Naive thymus-derived CD4-positive, alpha-beta T cell (primary cell): ENCODE data around the gene CD38. TPM values are rescaled to one million over a fixed set of nuclear protein-coding genes. Genes with fewer than 3 reads are reported as not detected.
A peak's percentile ranks its signal among the peaks of the same experiment; 100 is the strongest.

ENCODE experiments used
- ATAC-seq: fragments of 150-1000 bp; cut with Tn5 transposase; 2 replicates; pipeline ENCODE4 v1.10.0; 2021; ENCODE audit warnings: mild to moderate bottlenecking, moderate library complexity
- CTCF ChIA-PET: fragments of 350-600 bp; sonication (Branson Sonifier 250); formaldehyde crosslinking; loops from one replicate; lab custom pipeline; 2021; ENCODE audit warnings: antibody characterized with exemption; lab: Charles Lee
- POLR2A ChIA-PET: fragments of 350-600 bp; sonication (Branson Sonifier 250); formaldehyde crosslinking; loops from one replicate; lab custom pipeline; 2021; ENCODE audit warnings: antibody characterized with exemption, inconsistent platforms; lab: Charles Lee
- DNase-seq, 9 donors: peaks; one replicate each; pipeline versions ENCODE4 v3.0.0 to v3.0.0-alpha.2; 2020 to 2022; ENCODE audit warnings: mixed read lengths in 1 of 9
- H3K27ac ChIP-seq: one replicate; pipeline ENCODE4 v1.7.0; 2013; ENCODE audit warnings: mild to moderate bottlenecking, low read depth, low read length, moderate library complexity
- H3K27me3 ChIP-seq, 2 donors: one replicate each; pipeline ENCODE4 v1.7.0; 2013; ENCODE audit warnings: low read length in 2 of 2, mild to moderate bottlenecking in 2 of 2, moderate library complexity in 2 of 2; ENCODE audit not compliant: control insufficient read depth in 2 of 2, insufficient read depth in 2 of 2
- H3K36me3 ChIP-seq, 3 experiments: 1 replicate in 2 of 3; 2 replicates in 1 of 3; pipeline ENCODE4 v1.7.0; 2013; ENCODE audit warnings: low read length in 3 of 3, mild to moderate bottlenecking in 3 of 3, moderate library complexity in 1 of 3; ENCODE audit not compliant: insufficient read depth in 3 of 3, control insufficient read depth in 2 of 3
- H3K4me1 ChIP-seq, 2 donors: one replicate each; pipeline ENCODE4 v1.7.0; 2013; ENCODE audit warnings: low read length in 2 of 2, mild to moderate bottlenecking in 2 of 2, moderate library complexity in 1 of 2; ENCODE audit not compliant: control insufficient read depth in 2 of 2, insufficient read depth in 2 of 2
- H3K4me3 ChIP-seq: 2 replicates; pipeline ENCODE4 v1.7.0; 2013; ENCODE audit warnings: mild to moderate bottlenecking, low read length
- H3K9me3 ChIP-seq, 3 experiments: 1 replicate in 2 of 3; 2 replicates in 1 of 3; pipeline ENCODE4 v1.7.0; 2013; ENCODE audit warnings: low read length in 3 of 3; ENCODE audit not compliant: control insufficient read depth in 2 of 3
- H3K27ac Mint-ChIP-seq, 9 donors: one replicate each; pipeline ENCODE4 v1.8.0; 2020 to 2022; ENCODE audit warnings: mixed read lengths in 9 of 9, mild to moderate bottlenecking in 8 of 9, moderate library complexity in 5 of 9, inconsistent platforms in 2 of 9
- H3K27me3 Mint-ChIP-seq, 5 donors: one replicate each; pipeline ENCODE4 v1.8.0; 2021 to 2022; ENCODE audit warnings: mixed read lengths in 5 of 5, mild to moderate bottlenecking in 1 of 5
- H3K36me3 Mint-ChIP-seq, 5 donors: one replicate each; pipeline ENCODE4 v1.8.0; 2020 to 2022; ENCODE audit warnings: mixed read lengths in 5 of 5, mild to moderate bottlenecking in 3 of 5, inconsistent platforms in 1 of 5
- H3K4me1 Mint-ChIP-seq, 7 donors: one replicate each; pipeline ENCODE4 v1.8.0; 2020 to 2022; ENCODE audit warnings: mixed read lengths in 7 of 7, mild to moderate bottlenecking in 3 of 7, inconsistent platforms in 1 of 7
- H3K4me3 Mint-ChIP-seq, 10 donors: one replicate each; pipeline ENCODE4 v1.8.0; 2020 to 2022; ENCODE audit warnings: mild to moderate bottlenecking in 10 of 10, mixed read lengths in 10 of 10, moderate library complexity in 6 of 10, inconsistent platforms in 2 of 10
- H3K9me3 Mint-ChIP-seq, 11 donors: one replicate each; pipeline ENCODE4 v1.8.0; 2020 to 2022; ENCODE audit warnings: mixed read lengths in 11 of 11, mild to moderate bottlenecking in 4 of 11, inconsistent platforms in 1 of 11, moderate library complexity in 1 of 11
- intact Hi-C, 2 donors: fragments of 100-400 bp; cut with micrococcal nuclease; formaldehyde crosslinking; loops; one replicate each; pipeline ENCODE4 v1.15.1; 2023
- polyA plus RNA-seq, 2 donors: library from polyadenylated mRNA; unstranded; fragments of 300-500 nt; fragmentation: Illumina TruSeq; gene quantifications; one replicate each; pipeline ENCODE4 v1.2.3, GENCODE V29; 2021
- total RNA-seq, 6 experiments: library from RNA in 5 of 6; stranded (reverse) in 5 of 6; gene quantifications; 1 replicate in 5 of 6; 2 replicates in 1 of 6; pipeline ENCODE4 v1.2.3 and lab custom pipeline; 2021 to 2026

The CD38 gene
- total and polyA plus RNA-seq, 7 experiments from 2014 or later, result 5.6 to 189 (median 14.0) TPM

GRCh38 chr4:15793506-15794363 lies 15.6 kb downstream of the CD38 start:
- Histone ChIP-seq H3K27ac (no peak overlapping the region), H3K4me3 (no peak overlapping the region), H3K36me3 (no peaks in the 10 kb centered on the region), H3K4me1 (peaks cover 0 to 3% of the 10 kb centered on the region in 2 donors), H3K9me3 (no peaks in the 10 kb centered on the region), H3K27me3 (no peaks in the 10 kb centered on the region)
- Mint-ChIP-seq H3K27ac (peak overlapping the region in 6 of 9 donors; percentile 11 to 65 (median 18)), H3K9me3 (peaks cover 0 to 1% (median 0%) of the 10 kb centered on the region in 11 donors), H3K36me3 (peaks cover 0 to 30% (median 17%) of the 10 kb centered on the region in 5 donors), H3K4me1 (peaks cover 16 to 59% (median 47%) of the 10 kb centered on the region in 7 donors), H3K27me3 (no peaks in the 10 kb centered on the region), H3K4me3 (peak overlapping the region in 2 of 10 donors; percentile 2 to 25)
- ChIA-PET CTCF (interaction anchor here (1.0 kb wide), 1 partner anchor 11 kb away, joined by 4 read pairs; no protein-coding TSS in a partner anchor), POLR2A (no interaction called here)
- DNase-seq (no peak), ATAC-seq (no peak)
- intact Hi-C loops, result loop anchor here in 1 of 2 donors (2.0 kb wide), 1 partner anchor 15 kb away; the partner anchor contains the start of gene CD38

GRCh38 chr4:15794426-15794825 lies 16.3 kb downstream of the CD38 start:
- Mint-ChIP-seq H3K9me3 (no peaks in the 10 kb centered on the region), H3K27me3 (no peaks in the 10 kb centered on the region), H3K27ac (peak overlapping the region in 6 of 9 donors; percentile 11 to 65 (median 16)), H3K4me1 (peaks cover 16 to 58% (median 48%) of the 10 kb centered on the region in 7 donors), H3K36me3 (peaks cover 0 to 29% (median 12%) of the 10 kb centered on the region in 5 donors), H3K4me3 (peak overlapping the region in 1 of 10 donors; percentile 25)
- Histone ChIP-seq H3K27me3 (no peaks in the 10 kb centered on the region), H3K36me3 (no peaks in the 10 kb centered on the region), H3K9me3 (no peaks in the 10 kb centered on the region), H3K4me1 (peaks cover 0 to 3% of the 10 kb centered on the region in 2 donors), H3K27ac (no peak overlapping the region), H3K4me3 (no peak overlapping the region)
- ChIA-PET POLR2A (no interaction called here), CTCF (interaction anchor here (1.0 kb wide), 1 partner anchor 11 kb away, joined by 4 read pairs; no protein-coding TSS in a partner anchor)
- no peak for DNase-seq
- ATAC-seq, result no peak
- intact Hi-C loops, result loop anchor here in 1 of 2 donors (2.0 kb wide), 1 partner anchor 16 kb away; the partner anchor contains the start of gene CD38

DNA sequence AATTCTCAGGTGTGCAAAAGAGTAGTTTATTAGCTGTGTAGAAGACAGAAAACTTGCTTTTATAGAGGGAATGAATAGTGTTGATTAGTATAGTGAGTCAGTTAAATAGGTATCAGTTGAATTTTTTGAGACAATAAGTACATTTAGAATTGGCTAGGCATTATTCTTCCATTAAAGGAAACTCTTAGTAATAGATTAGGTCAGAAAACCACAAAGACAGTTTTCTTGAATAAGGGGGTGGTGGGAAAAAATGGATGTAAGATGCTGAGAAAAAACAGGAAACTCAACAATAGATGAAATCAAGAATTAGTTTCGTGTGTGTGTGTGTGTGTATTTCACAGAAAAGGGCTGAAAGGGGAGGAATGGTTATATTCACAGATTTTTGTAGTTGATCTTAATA lies 16.8 kb downstream of the CD38 start:
- Mint-ChIP-seq H3K27ac (peak overlapping the region in 7 of 9 donors; percentile 5 to 62 (median 16)), H3K9me3 (no peaks in the 10 kb centered on the region), H3K36me3 (peaks cover 0 to 32% (median 8%) of the 10 kb centered on the region in 5 donors), H3K4me1 (peaks cover 16 to 60% (median 50%) of the 10 kb centered on the region in 7 donors), H3K27me3 (no peaks in the 10 kb centered on the region), H3K4me3 (peak overlapping the region in 1 of 10 donors; percentile 29)
- no peak overlapping the region for H3K4me3 ChIP-seq
- ChIA-PET POLR2A (interaction anchor here (0.7 kb wide), 1 partner anchor 9 kb away, joined by 3 read pairs; no protein-coding TSS in a partner anchor), CTCF (interaction anchor here (1.0 kb wide), 1 partner anchor 10 kb away, joined by 4 read pairs; no protein-coding TSS in a partner anchor)
- no peak for ATAC-seq
- no peak overlapping the region for H3K27ac ChIP-seq
- H3K27me3 ChIP-seq, result no peaks in the 10 kb centered on the region
- H3K4me1 ChIP-seq, result peaks cover 0 to 3% of the 10 kb centered on the region in 2 donors
- no peaks in the 10 kb centered on the region for H3K9me3 ChIP-seq
- intact Hi-C loops, result loop anchor here in 1 of 2 donors (2.0 kb wide), 1 partner anchor 16 kb away; the partner anchor contains the start of gene CD38
- H3K36me3 ChIP-seq, result no peaks in the 10 kb centered on the region
- DNase-seq, result no peak

- DNase-seq (no peak), ATAC-seq (no peak)
- CTCF ChIA-PET, result no interaction called here
- Mint-ChIP-seq H3K9me3 (no peaks in the 10 kb centered on the region), H3K36me3 (peaks cover 0 to 38% (median 7%) of the 10 kb centered on the region in 5 donors), H3K4me1 (peaks cover 16 to 70% (median 51%) of the 10 kb centered on the region in 7 donors), H3K4me3 (no peak overlapping the region), H3K27ac (no peak overlapping the region), H3K27me3 (no peaks in the 10 kb centered on the region)
- Histone ChIP-seq H3K9me3 (no peaks in the 10 kb centered on the region), H3K4me1 (peaks cover 0 to 3% of the 10 kb centered on the region in 2 donors), H3K4me3 (no peak overlapping the region), H3K27me3 (no peaks in the 10 kb centered on the region), H3K27ac (no peak overlapping the region), H3K36me3 (no peaks in the 10 kb centered on the region)
- POLR2A ChIA-PET, result no interaction called here
- intact Hi-C loops, result no loop called here
Measured at GRCh38 chr4:15797320-15797719, 19.2 kb downstream of the CD38 start.

GRCh38 chr4:15799141-15799540 lies 21.0 kb downstream of the CD38 start:
- peaks cover 8 to 67% (median 35%) of the 10 kb centered on the region in 7 donors for H3K4me1 Mint-ChIP-seq
- ATAC-seq, result no peak
- intact Hi-C loops, result no loop called here
- H3K36me3 Mint-ChIP-seq, result peaks cover 0 to 27% (median 0%) of the 10 kb centered on the region in 5 donors
- Histone ChIP-seq H3K36me3 (no peaks in the 10 kb centered on the region), H3K4me3 (no peak overlapping the region), H3K27me3 (no peaks in the 10 kb centered on the region), H3K4me1 (peaks cover 0 to 3% of the 10 kb centered on the region in 2 donors), H3K9me3 (no peaks in the 10 kb centered on the region), H3K27ac (no peak overlapping the region)
- no peaks in the 10 kb centered on the region for H3K9me3 Mint-ChIP-seq
- H3K4me3 Mint-ChIP-seq, result no peak overlapping the region
- ChIA-PET CTCF (no interaction called here), POLR2A (no interaction called here)
- peak overlapping the region in 2 of 9 donors; percentile 38 to 55 for H3K27ac Mint-ChIP-seq
- no peaks in the 10 kb centered on the region for H3K27me3 Mint-ChIP-seq
- DNase-seq, result no peak

GRCh38 chr4:15799701-15800100 lies 21.6 kb downstream of the CD38 start:
- Histone ChIP-seq H3K36me3 (no peaks in the 10 kb centered on the region), H3K27me3 (no peaks in the 10 kb centered on the region), H3K4me1 (peaks cover 0 to 3% of the 10 kb centered on the region in 2 donors), H3K9me3 (no peaks in the 10 kb centered on the region), H3K4me3 (no peak overlapping the region), H3K27ac (no peak overlapping the region)
- Mint-ChIP-seq H3K4me3 (no peak overlapping the region), H3K27me3 (no peaks in the 10 kb centered on the region), H3K9me3 (no peaks in the 10 kb centered on the region), H3K36me3 (peaks cover 0 to 23% (median 0%) of the 10 kb centered on the region in 5 donors), H3K27ac (peak overlapping the region in 3 of 9 donors; percentile 27 to 55 (median 38)), H3K4me1 (peaks cover 6 to 66% (median 30%) of the 10 kb centered on the region in 7 donors)
- intact Hi-C loops, result no loop called here
- ATAC-seq, result no peak
- CTCF ChIA-PET, result interaction anchor here (0.7 kb wide), 1 partner anchor 43 kb away, joined by 4 read pairs; no protein-coding TSS in a partner anchor
- POLR2A ChIA-PET, result no interaction called here
- no peak for DNase-seq
